ENCODE measurements around the gene FCHSD2. TPM values are rescaled to one million over a fixed set of nuclear protein-coding genes. Genes with fewer than 3 reads are reported as not detected.

FCHSD2 gene
- 10 to 100 TPM; 14.0 to 17.6 TPM for total RNA-seq
- polyA plus RNA-seq (2013, experiment 1 of 2) = 18.0 TPM
- polyA plus RNA-seq (2013, experiment 2 of 2) = 19.5 TPM
- long read RNA-seq, experiment 1, partial matches to known transcripts = 0 of 4 reads
- long read RNA-seq, experiment 1, other reads (novel, unspliced or antisense) = 2 of 4 reads
- long read RNA-seq, experiment 2, full-length matches to known transcripts = 18 of 32 reads
- long read RNA-seq, experiment 2, partial matches to known transcripts = 4 of 32 reads
- long read RNA-seq, experiment 2, other reads (novel, unspliced or antisense) = 10 of 32 reads
- long read RNA-seq, experiment 3, full-length matches to known transcripts = 8 of 16 reads
- long read RNA-seq, experiment 3, partial matches to known transcripts = 4 of 16 reads
- long read RNA-seq, experiment 3, other reads (novel, unspliced or antisense) = 4 of 16 reads
- long read RNA-seq, experiment 4, partial matches to known transcripts = 0 of 1 reads
- long read RNA-seq, experiment 4, other reads (novel, unspliced or antisense) = 1 of 1 reads

DNA sequence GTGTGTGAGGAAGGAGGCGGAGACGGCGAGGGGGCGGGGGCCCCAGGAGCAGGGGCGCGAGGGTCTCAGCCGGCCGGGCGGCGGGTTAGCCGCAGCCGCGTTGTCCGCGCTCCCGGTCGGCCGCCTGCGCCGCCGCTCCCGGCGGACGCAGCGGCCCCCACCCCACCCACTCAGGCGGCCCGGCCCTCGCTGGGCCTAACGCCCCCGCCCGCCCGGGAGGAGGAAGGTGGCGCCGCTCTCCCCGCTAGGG lies at the start of gene FCHSD2:
Gene FCHSD2 (minus strand): TSS at position 191 of the 250 bp plus-strand sequence. CDS start 441 bp downstream, outside the sequence.
- H3K9me3 Mint-ChIP-seq = no peaks in the 10 kb centered on the region
- DNase-seq = no peak
- peak within 1 kb of the TSS; percentile 85 for H3K27ac ChIP-seq (ENCODE audit: low read depth, low read length)
- peaks cover 11% of the 10 kb centered on the region for H3K36me3 Mint-ChIP-seq (ENCODE audit: low read depth)
- no peaks in the 10 kb centered on the region for H3K9me3 ChIP-seq (ENCODE audit: control insufficient read depth, low read length)
- WGBS, 2 experiments (ENCODE audit: insufficient coverage in 1 of 2, insufficient read length in 1 of 2) = 0% methylated on average over 1 to 31 of the region's 35 CpGs
- H3K36me3 ChIP-seq (ENCODE audit: control insufficient read depth, insufficient read depth, low read length) = peaks cover 8% of the 10 kb centered on the region
- peak within 1 kb of the TSS; percentile 84 for H3K4me3 ChIP-seq (ENCODE audit: low read length)
- H3K27me3 ChIP-seq (ENCODE audit: control insufficient read depth, insufficient read depth, low read length, poor library complexity, severe bottlenecking) = peaks cover 9% of the 10 kb centered on the region
- H3K4me3 Mint-ChIP-seq = peak within 1 kb of the TSS; percentile 79
- H3K4me1 ChIP-seq (ENCODE audit: control insufficient read depth, insufficient read depth, low read length) = no peaks in the 10 kb centered on the region
- peaks cover 17% of the 10 kb centered on the region for H3K4me1 Mint-ChIP-seq
- H3K27ac Mint-ChIP-seq = peak within 1 kb of the TSS; percentile 87
- H3K27me3 Mint-ChIP-seq (ENCODE audit: insufficient read depth) = peaks cover 15% of the 10 kb centered on the region
- peak within 1 kb of the TSS; percentile 38 for H3K9ac ChIP-seq (ENCODE audit: extremely low read depth, low read length, poor library complexity, severe bottlenecking)
- TF ChIP-seq, protein P1, sequence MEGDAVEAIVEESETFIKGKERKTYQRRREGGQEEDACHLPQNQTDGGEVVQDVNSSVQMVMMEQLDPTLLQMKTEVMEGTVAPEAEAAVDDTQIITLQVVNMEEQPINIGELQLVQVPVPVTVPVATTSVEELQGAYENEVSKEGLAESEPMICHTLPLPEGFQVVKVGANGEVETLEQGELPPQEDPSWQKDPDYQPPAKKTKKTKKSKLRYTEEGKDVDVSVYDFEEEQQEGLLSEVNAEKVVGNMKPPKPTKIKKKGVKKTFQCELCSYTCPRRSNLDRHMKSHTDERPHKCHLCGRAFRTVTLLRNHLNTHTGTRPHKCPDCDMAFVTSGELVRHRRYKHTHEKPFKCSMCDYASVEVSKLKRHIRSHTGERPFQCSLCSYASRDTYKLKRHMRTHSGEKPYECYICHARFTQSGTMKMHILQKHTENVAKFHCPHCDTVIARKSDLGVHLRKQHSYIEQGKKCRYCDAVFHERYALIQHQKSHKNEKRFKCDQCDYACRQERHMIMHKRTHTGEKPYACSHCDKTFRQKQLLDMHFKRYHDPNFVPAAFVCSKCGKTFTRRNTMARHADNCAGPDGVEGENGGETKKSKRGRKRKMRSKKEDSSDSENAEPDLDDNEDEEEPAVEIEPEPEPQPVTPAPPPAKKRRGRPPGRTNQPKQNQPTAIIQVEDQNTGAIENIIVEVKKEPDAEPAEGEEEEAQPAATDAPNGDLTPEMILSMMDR (conservative IDR thresholded peaks at IDR 0.05) = no peak

DNA sequence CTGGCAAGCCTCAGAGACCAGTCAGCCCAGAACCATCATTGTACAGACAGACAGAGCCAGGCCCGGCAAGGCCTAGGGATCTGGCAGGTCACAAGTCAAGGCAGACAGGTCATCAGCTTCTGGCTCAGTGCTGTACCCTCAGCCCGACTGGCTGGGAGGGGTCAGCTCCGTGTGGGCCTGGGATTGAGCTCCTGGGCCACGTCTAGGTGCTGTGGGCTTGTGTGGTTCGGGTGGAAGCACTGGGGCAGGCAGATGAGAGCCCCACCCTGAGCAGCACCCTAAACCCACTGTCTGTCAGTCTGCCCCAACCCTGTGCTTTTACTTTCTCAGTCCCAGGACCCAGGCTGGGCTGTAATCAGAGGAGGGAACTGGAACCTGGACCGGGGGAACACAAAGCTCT lies 49.0 kb upstream of the FCHSD2 start:
- no peaks in the 10 kb centered on the region for H3K36me3 Mint-ChIP-seq (ENCODE audit: low read depth)
- no peak overlapping the region for H3K4me3 ChIP-seq (ENCODE audit: low read length)
- no peaks in the 10 kb centered on the region for H3K4me1 Mint-ChIP-seq
- H3K9me3 ChIP-seq (ENCODE audit: control insufficient read depth, low read length) = no peaks in the 10 kb centered on the region
- no peak overlapping the region for H3K4me3 Mint-ChIP-seq
- no peaks in the 10 kb centered on the region for H3K27me3 Mint-ChIP-seq (ENCODE audit: insufficient read depth)
- H3K4me1 ChIP-seq (ENCODE audit: control insufficient read depth, insufficient read depth, low read length) = no peaks in the 10 kb centered on the region
- 86 to 91% methylated on average over 4 to 6 of the region's 6 CpGs for WGBS, 2 experiments (ENCODE audit: insufficient coverage in 1 of 2, insufficient read length in 1 of 2)
- H3K27ac Mint-ChIP-seq = no peak overlapping the region
- no peaks in the 10 kb centered on the region for H3K9me3 Mint-ChIP-seq
- TF ChIP-seq, protein P1 (conservative IDR thresholded peaks at IDR 0.05) = no peak
- H3K27me3 ChIP-seq (ENCODE audit: control insufficient read depth, insufficient read depth, low read length, poor library complexity, severe bottlenecking) = no peaks in the 10 kb centered on the region
- no peak overlapping the region for H3K9ac ChIP-seq (ENCODE audit: extremely low read depth, low read length, poor library complexity, severe bottlenecking)
- no peak overlapping the region for H3K27ac ChIP-seq (ENCODE audit: low read depth, low read length)
- DNase-seq = no peak
- no peaks in the 10 kb centered on the region for H3K36me3 ChIP-seq (ENCODE audit: control insufficient read depth, insufficient read depth, low read length)

DNA sequence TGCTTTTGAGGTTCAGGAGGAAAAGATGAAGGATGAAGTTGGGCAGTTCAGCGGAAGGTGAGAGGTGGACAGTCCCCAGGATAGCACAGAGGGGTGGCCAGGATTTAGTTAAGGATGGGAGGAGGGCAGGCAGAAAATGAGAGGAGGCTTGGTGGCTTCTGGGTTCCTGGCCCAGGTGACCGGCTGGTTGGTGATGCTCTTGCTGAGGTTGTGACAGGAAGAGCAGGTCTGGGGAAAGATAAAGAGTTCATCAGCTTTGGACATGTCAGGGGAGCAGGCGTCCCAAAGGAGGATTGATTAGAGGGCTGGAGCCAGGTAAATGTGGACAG lies 48.4 kb upstream of the FCHSD2 start:
- Histone ChIP-seq H3K9me3 (ENCODE audit: control insufficient read depth, low read length) (no peaks in the 10 kb centered on the region), H3K27me3 (ENCODE audit: control insufficient read depth, insufficient read depth, low read length, poor library complexity, severe bottlenecking) (no peaks in the 10 kb centered on the region), H3K9ac (ENCODE audit: extremely low read depth, low read length, poor library complexity, severe bottlenecking) (no peak overlapping the region), H3K27ac (ENCODE audit: low read depth, low read length) (no peak overlapping the region), H3K4me1 (ENCODE audit: control insufficient read depth, insufficient read depth, low read length) (no peaks in the 10 kb centered on the region), H3K4me3 (ENCODE audit: low read length) (no peak overlapping the region), H3K36me3 (ENCODE audit: control insufficient read depth, insufficient read depth, low read length) (no peaks in the 10 kb centered on the region)
- Mint-ChIP-seq H3K27me3 (ENCODE audit: insufficient read depth) (no peaks in the 10 kb centered on the region), H3K4me3 (no peak overlapping the region), H3K4me1 (no peaks in the 10 kb centered on the region), H3K27ac (no peak overlapping the region), H3K9me3 (no peaks in the 10 kb centered on the region), H3K36me3 (ENCODE audit: low read depth) (no peaks in the 10 kb centered on the region)
- DNase-seq = no peak
- TF ChIP-seq, protein P1 (conservative IDR thresholded peaks at IDR 0.05) = no peak
- 99 to 100% methylated on average over 3 of the region's 3 CpGs for WGBS, 2 experiments (ENCODE audit: insufficient coverage in 1 of 2, insufficient read length in 1 of 2)
